WI38 (cell line): ENCODE data around the gene ZNF490.
"Not testable (repeated sequence)": the region's sequence is repeated elsewhere in the genome, so short reads cannot be mapped to it uniquely, and the experiment has no call there.

ENCODE experiments used
- H3K4me3 ChIP-seq: 2 replicates; pipeline ENCODE4 v1.5.1; 2011; ENCODE audit warnings: low read depth, mild to moderate bottlenecking, control low read depth, low read length
- CTCF ChIP-seq: IDR thresholded peaks from 2 replicates; pipeline ENCODE4 v1.5.1; 2012; ENCODE audit warnings: low read depth, mild to moderate bottlenecking, control low read depth, low read length

ZNF490 gene

GRCh38 chr19:12638611-12639182, 28.1 kb upstream of the ZNF490 start:
- no peak for TF ChIP-seq CTCF
- no peak overlapping the region for H3K4me3 ChIP-seq

- TF ChIP-seq CTCF = no peak
These were observed 26.0 kb upstream of the ZNF490 start for GRCh38 chr19:12636631-12637030.

GRCh38 chr19:12629215-12629614, 18.6 kb upstream of the ZNF490 start:
- TF ChIP-seq CTCF = no peak
- H3K4me3 ChIP-seq = no peak overlapping the region

More at GRCh38 chr19:12636631-12637030, 26.0 kb upstream of the ZNF490 start:
- no peak overlapping the region for H3K4me3 ChIP-seq

GRCh38 chr19:12628040-12629022, 17.7 kb upstream of the ZNF490 start:
- H3K4me3 ChIP-seq = no peak overlapping the region
- TF ChIP-seq CTCF = no peak

GRCh38 chr19:12626958-12627357, 16.3 kb upstream of the ZNF490 start:
- H3K4me3 ChIP-seq = no peak overlapping the region
- TF ChIP-seq CTCF = no peak

GRCh38 chr19:12623361-12624031, 12.9 kb upstream of the ZNF490 start:
- no peak for TF ChIP-seq CTCF
- no peak overlapping the region for H3K4me3 ChIP-seq

GRCh38 chr19:12621253-12622024, 10.8 kb upstream of the ZNF490 start:
- not testable (repeated sequence) for H3K4me3 ChIP-seq
